GM12878 (cell line): ENCODE measurements around the gene PCDHGC3. TPM values are rescaled to one million over a fixed set of nuclear protein-coding genes. Genes with fewer than 3 reads are reported as not detected.
A peak's percentile ranks its signal among the peaks of the same experiment; 100 is the strongest.

Experiments
- ASH2L ChIP-seq: fragments of 300-600, 200-600 bp; sonication (generic); IDR thresholded peaks from 2 replicates; pipeline ENCODE4 v1.6.1; 2017; ENCODE audit warnings: low read depth, mild to moderate bottlenecking, borderline replicate concordance
- BCL11A ChIP-seq: IDR thresholded peaks from 2 replicates; pipeline ENCODE4 v1.6.1; 2011; ENCODE audit warnings: low read depth, low read length
- BMI1 ChIP-seq: fragments of 450-650 bp; IDR thresholded peaks from 2 replicates; pipeline ENCODE4 v1.6.1; 2016; ENCODE audit warnings: mild to moderate bottlenecking, moderate library complexity, borderline replicate concordance
- CBX5 ChIP-seq: sonication (generic); IDR thresholded peaks from 2 replicates; pipeline ENCODE4 v1.6.1; 2016; ENCODE audit warnings: low read depth, moderate library complexity, mild to moderate bottlenecking, inconsistent platforms
- CHD2 ChIP-seq: IDR thresholded peaks from 2 replicates; pipeline ENCODE4 v1.6.1; 2011; ENCODE audit warnings: low read depth, low read length, improper control_type of control experiment, borderline replicate concordance
- CHD4 ChIP-seq: fragments of 200-600 bp; sonication (generic); IDR thresholded peaks from 2 replicates; pipeline ENCODE4 v1.6.1; 2016; ENCODE audit warnings: mild to moderate bottlenecking
- IRF4 ChIP-seq: IDR thresholded peaks from 2 replicates; pipeline ENCODE4 v1.6.1; 2011; ENCODE audit warnings: low read depth, low read length
- JUNB ChIP-seq: IDR thresholded peaks from 2 replicates; pipeline ENCODE4 v1.6.1; 2016; ENCODE audit warnings: antibody characterized with exemption, mild to moderate bottlenecking
- KDM1A ChIP-seq: fragments of 200-600 bp; sonication (generic); IDR thresholded peaks from 2 replicates; pipeline ENCODE4 v1.6.1; 2016; ENCODE audit warnings: borderline replicate concordance
- MEF2A ChIP-seq: IDR thresholded peaks from 2 replicates; pipeline ENCODE4 v1.6.1; 2011; ENCODE audit warnings: low read depth, mild to moderate bottlenecking, low read length, moderate library complexity; ENCODE audit not compliant: insufficient read depth
- MEF2B ChIP-seq: fragments of 450-650 bp; IDR thresholded peaks from 2 replicates; pipeline ENCODE4 v1.6.1; 2018; ENCODE audit warnings: mild to moderate bottlenecking, moderate library complexity; ENCODE audit not compliant: partially characterized antibody, poor library complexity, severe bottlenecking
- MXI1 ChIP-seq: fragments of 150-350 bp; IDR thresholded peaks from 2 replicates; pipeline ENCODE4 v1.6.1; 2011; ENCODE audit warnings: low read depth, mild to moderate bottlenecking, inconsistent platforms, low read length, improper control_type of control experiment
- NFIC ChIP-seq: IDR thresholded peaks from 2 replicates; pipeline ENCODE4 v1.6.1; 2012; ENCODE audit warnings: low read depth, mild to moderate bottlenecking, inconsistent platforms, low read length, moderate library complexity
- NFXL1 ChIP-seq: fragments of 450-650 bp; IDR thresholded peaks from 2 replicates; pipeline ENCODE4 v1.6.1; 2017; ENCODE audit warnings: antibody characterized with exemption, mild to moderate bottlenecking, borderline replicate concordance
- NFYB ChIP-seq: IDR thresholded peaks from 2 replicates; pipeline ENCODE4 v1.6.1; 2011; ENCODE audit warnings: low read depth, mild to moderate bottlenecking, low read length, improper control_type of control experiment, moderate library complexity; ENCODE audit not compliant: insufficient read depth
- PAX5 ChIP-seq: IDR thresholded peaks from 2 replicates; pipeline ENCODE4 v1.6.1; 2011; ENCODE audit warnings: low read depth, low read length, borderline replicate concordance
- PAX8 ChIP-seq: fragments of 450-650 bp; IDR thresholded peaks from 2 replicates; pipeline ENCODE4 v1.6.1; 2017; ENCODE audit warnings: mild to moderate bottlenecking, moderate library complexity
- PML ChIP-seq: IDR thresholded peaks from 2 replicates; pipeline ENCODE4 v1.6.1; 2012; ENCODE audit warnings: low read length, inconsistent platforms
- POLR2A ChIP-seq: IDR thresholded peaks from 2 replicates; pipeline ENCODE4 v1.6.1; 2011; ENCODE audit warnings: low read depth, mild to moderate bottlenecking, low read length
- SIN3A ChIP-seq: IDR thresholded peaks from 2 replicates; pipeline ENCODE4 v1.6.1; 2012; ENCODE audit warnings: low read depth, low read length, improper control_type of control experiment
- SIX5 ChIP-seq: IDR thresholded peaks from 2 replicates; pipeline ENCODE4 v1.6.1; 2011; ENCODE audit warnings: mild to moderate bottlenecking, low read depth, low read length, moderate library complexity; ENCODE audit not compliant: severe bottlenecking
- SMARCA5 ChIP-seq: fragments of 450-650 bp; IDR thresholded peaks from 2 replicates; pipeline ENCODE4 v1.6.1; 2017; ENCODE audit warnings: mild to moderate bottlenecking
- SP1 ChIP-seq: IDR thresholded peaks from one replicate; pipeline ENCODE4 v1.6.1; 2011; ENCODE audit warnings: low read depth, low read length
- SREBF1 ChIP-seq: IDR thresholded peaks from 2 replicates; pipeline ENCODE4 v1.6.1; 2012; ENCODE audit warnings: mild to moderate bottlenecking, low read length
- SREBF2 ChIP-seq: IDR thresholded peaks from 2 replicates; pipeline ENCODE4 v1.6.1; 2012; ENCODE audit warnings: mild to moderate bottlenecking, low read length
- STAT3 ChIP-seq: IDR thresholded peaks from 2 replicates; pipeline ENCODE4 v1.6.1; 2011; ENCODE audit warnings: low read depth, low read length, improper control_type of control experiment
- TCF3 ChIP-seq: IDR thresholded peaks from 2 replicates; pipeline ENCODE4 v1.6.1; 2012; ENCODE audit warnings: low read depth, mild to moderate bottlenecking, low read length, borderline replicate concordance; ENCODE audit not compliant: insufficient read depth
- TCF7 ChIP-seq: IDR thresholded peaks from 2 replicates; pipeline ENCODE4 v1.6.1; 2014; ENCODE audit warnings: antibody characterized with exemption, borderline replicate concordance
- USF1 ChIP-seq: IDR thresholded peaks from 2 replicates; pipeline ENCODE4 v1.6.1; 2011; ENCODE audit warnings: borderline replicate concordance, low read depth, mild to moderate bottlenecking, moderate library complexity, mixed read lengths, low read length; ENCODE audit not compliant: insufficient read depth; ENCODE audit errors: extremely low read length
- ZBTB33 ChIP-seq: fragments of 450-650 bp; IDR thresholded peaks from 2 replicates; pipeline ENCODE4 v1.6.1; 2017; ENCODE audit warnings: mild to moderate bottlenecking
- ZNF24 ChIP-seq: fragments of 450-650 bp; IDR thresholded peaks from 2 replicates; pipeline ENCODE4 v1.6.1; 2017; ENCODE audit warnings: antibody characterized with exemption, mild to moderate bottlenecking
- ZNF274 ChIP-seq: IDR thresholded peaks from one replicate; pipeline ENCODE4 v1.8.0; 2011; ENCODE audit not compliant: insufficient read length, insufficient read depth
- ZNF384 ChIP-seq: IDR thresholded peaks from 2 replicates; pipeline ENCODE4 v1.6.1; 2012; ENCODE audit warnings: low read depth, mild to moderate bottlenecking, low read length, improper control_type of control experiment, borderline replicate concordance
- polyA plus RNA-seq, 11 experiments: library from polyadenylated mRNA; depleted of rRNA in 4 of 11; unstranded in 6 of 11; stranded (reverse) in 5 of 11; fragments of >200 nt; fragmentation: Nextera tagmentation in 4 of 11; fragmentation: Illumina TruSeq in 1 of 11; extraction: Ambion mirVana in 4 of 11; extraction: Trizol in 1 of 11; gene quantifications; 1 replicate in 1 of 11; 2 replicates in 10 of 11; pipeline versions ENCODE4 v1.2.1 to v1.2.3, GENCODE V29; 2011 to 2016; ENCODE audit warnings: inconsistent platforms in 2 of 11, missing spikeins in 2 of 11, low read depth in 1 of 11
- total RNA-seq, 4 experiments: library from RNA; depleted of rRNA in 3 of 4; stranded (reverse); fragments of >200 nt in 3 of 4; fragmentation: Illumina TruSeq in 1 of 4; extraction: Trizol in 1 of 4; gene quantifications; 2 replicates each; pipeline versions ENCODE4 v1.2.1 to v1.2.3, GENCODE V29; 2013 to 2021

The PCDHGC3 gene
- total and polyA plus RNA-seq, 10 of the 15 experiments (the other 5 are each of a cell fraction or from before 2014, with no cell fraction given), result 0.53 to 22.1 (median 12.0) TPM

GRCh38 chr5:141507387-141508091 is 31.8 kb downstream of the PCDHGC3 start (continued):
- TF ChIP-seq MEF2A (peak; percentile 64), ZNF384 (no peak), POLR2A (no peak; the same call in 1 of the 2 replicates), NFYB (no peak), MXI1 (no peak), USF1 (no peak), SREBF2 (no peak), BCL11A (0 out of 2 replicates have a peak, but pooled peaks have one; percentile 9), ZNF24 (no peak), SREBF1 (no peak), PML (no peak), TCF7 (no peak), NFXL1 (no peak), PAX5 (peak; percentile 26; the same call in 1 of the 2 replicates), STAT3 (no peak), CHD2 (no peak), BMI1 (no peak), PAX8 (no peak), CBX5 (no peak), KDM1A (no peak), TCF3 (no peak), CHD4 (no peak), SMARCA5 (no peak), JUNB (no peak), MEF2B (peak; percentile 67), SP1 (no peak), IRF4 (0 out of 2 replicates have a peak, but pooled peaks have one; percentile 14), ZNF274 (no peak), ZBTB33 (no peak), NFIC (no peak), ASH2L (no peak), SIX5 (no peak), SIN3A (0 out of 2 replicates have a peak, but pooled peaks have one; percentile 50)
